K562 (cell line): Measurements from ENCODE around the gene LYPD6B.

Source experiments
- ARID2 ChIP-seq: fragments of 450-650 bp; IDR thresholded peaks from 2 replicates; pipeline ENCODE4 v1.6.1; 2017; ENCODE audit warnings: antibody characterized with exemption, mild to moderate bottlenecking
- FOXP1 ChIP-seq: sonication (generic); formaldehyde crosslinking; IDR thresholded peaks from 2 replicates; pipeline ENCODE4 v1.8.0; 2022; ENCODE audit warnings: mild to moderate bottlenecking, missing genetic modification reagents

DNA sequence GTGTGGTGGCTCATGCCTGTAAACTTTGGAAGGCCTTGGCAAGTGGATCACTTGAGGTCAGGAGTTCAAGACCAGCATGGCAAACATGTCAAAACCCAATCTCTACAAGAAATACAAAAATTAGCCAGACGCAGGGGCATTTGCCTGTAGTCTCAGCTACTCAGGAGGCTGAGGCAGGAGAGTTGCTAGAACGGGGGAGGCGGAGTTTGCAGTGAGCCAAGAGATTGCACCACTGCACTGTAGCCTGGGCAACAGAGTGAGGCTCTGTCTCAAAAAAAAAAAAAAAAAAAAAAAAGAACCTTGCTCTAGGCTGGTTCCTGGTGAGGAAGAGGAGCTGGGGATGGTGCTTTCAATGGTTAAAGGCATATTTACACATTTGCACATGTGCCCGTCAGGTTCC lies 129.4 kb downstream of the LYPD6B start:
- no peak for TF ChIP-seq FOXP1 (CRISPR knock-in tag)
- TF ChIP-seq ARID2 = no peak
